WTC11 (cell line): ENCODE results near the gene TP53I3. TPM values are rescaled to one million over a fixed set of nuclear protein-coding genes. Genes with fewer than 3 reads are reported as not detected.

Experiments
- ATF1 ChIP-seq: sonication (generic); formaldehyde crosslinking; IDR thresholded peaks from 2 replicates; pipeline ENCODE4 v1.8.1; 2023; ENCODE audit warnings: mild to moderate bottlenecking, moderate library complexity, missing genetic modification reagents
- CREM ChIP-seq: sonication (generic); formaldehyde crosslinking; IDR thresholded peaks from 2 replicates; pipeline ENCODE4 v1.8.1; 2022; ENCODE audit warnings: mild to moderate bottlenecking, missing genetic modification reagents, moderate library complexity
- E2F4 ChIP-seq: sonication (generic); formaldehyde crosslinking; IDR thresholded peaks from 2 replicates; pipeline ENCODE4 v1.8.1; 2022; ENCODE audit warnings: low read depth, mild to moderate bottlenecking, moderate library complexity, missing genetic modification reagents, borderline replicate concordance
- FOXK1 ChIP-seq: sonication (generic); formaldehyde crosslinking; IDR thresholded peaks from 2 replicates; pipeline ENCODE4 v1.8.0; 2022; ENCODE audit warnings: mild to moderate bottlenecking, moderate library complexity, missing genetic modification reagents
- GABPB1 ChIP-seq: sonication (generic); formaldehyde crosslinking; IDR thresholded peaks from 2 replicates; pipeline ENCODE4 v1.8.1; 2023; ENCODE audit warnings: mild to moderate bottlenecking, missing genetic modification reagents
- HMGA2 ChIP-seq: fragments of 250-450 bp; sonication (Bioruptor Pico); IDR thresholded peaks from 2 replicates; pipeline ENCODE4 v1.4.0; 2021; ENCODE audit warnings: mild to moderate bottlenecking, moderate library complexity
- JUN ChIP-seq: sonication (generic); formaldehyde crosslinking; IDR thresholded peaks from 2 replicates; pipeline ENCODE4 v1.8.0; 2023; ENCODE audit warnings: mild to moderate bottlenecking, missing genetic modification reagents
- NFYB ChIP-seq: sonication (generic); formaldehyde crosslinking; conservative IDR thresholded peaks from 2 replicates; pipeline ENCODE4 v1.8.0; 2022; ENCODE audit warnings: low read depth, missing genetic modification reagents
- TEAD1 ChIP-seq: sonication (generic); formaldehyde crosslinking; IDR thresholded peaks from 2 replicates; pipeline ENCODE4 v1.8.0; 2022; ENCODE audit warnings: mild to moderate bottlenecking, missing genetic modification reagents
- ZNF138 ChIP-seq: sonication (generic); formaldehyde crosslinking; conservative IDR thresholded peaks from 2 replicates; pipeline ENCODE4 v1.8.1; 2022; ENCODE audit warnings: mild to moderate bottlenecking, moderate library complexity, missing genetic modification reagents
- ZNF416 ChIP-seq: fragments of 250-450 bp; sonication (Bioruptor Pico); IDR thresholded peaks from 2 replicates; pipeline ENCODE4 v1.9.0; 2021; ENCODE audit warnings: mild to moderate bottlenecking, inconsistent platforms
- ZNF423 ChIP-seq: fragments of 250-450 bp; sonication (Bioruptor Pico); IDR thresholded peaks from 2 replicates; pipeline ENCODE4 v2.1.2; 2022; ENCODE audit warnings: mild to moderate bottlenecking, moderate library complexity
- ZNF512 ChIP-seq: sonication (generic); formaldehyde crosslinking; IDR thresholded peaks from 2 replicates; pipeline ENCODE4 v1.8.1; 2022; ENCODE audit warnings: missing genetic modification reagents, borderline replicate concordance
- total RNA-seq: library from RNA; stranded (reverse); gene quantifications from 3 replicates; pipeline ENCODE4 v1.2.3, GENCODE V29; 2021
- TF ChIP-seq, protein P1 (sequence below): sonication (generic); formaldehyde crosslinking; IDR thresholded peaks from 2 replicates; pipeline ENCODE4 v1.8.0; 2022; ENCODE audit warnings: mild to moderate bottlenecking, missing genetic modification reagents
- TF ChIP-seq, protein P2 (sequence below): fragments of 250-450 bp; sonication (Bioruptor Pico); IDR thresholded peaks from 2 replicates; pipeline ENCODE4 v1.9.0; 2021; ENCODE audit warnings: mild to moderate bottlenecking
- TF ChIP-seq, protein P3 (sequence below): fragments of 250-450 bp; sonication (Bioruptor Pico); IDR thresholded peaks from 2 replicates; pipeline ENCODE4 v1.9.0; 2021; ENCODE audit warnings: mild to moderate bottlenecking, borderline replicate concordance
- TF ChIP-seq, protein P4 (sequence below): sonication (generic); formaldehyde crosslinking; IDR thresholded peaks from 2 replicates; pipeline ENCODE4 v1.8.1; 2023; ENCODE audit warnings: mild to moderate bottlenecking, moderate library complexity, missing genetic modification reagents
- TF ChIP-seq, protein P5 (sequence below): sonication (generic); formaldehyde crosslinking; conservative IDR thresholded peaks from 2 replicates; pipeline ENCODE4 v1.8.1; 2022; ENCODE audit warnings: mild to moderate bottlenecking, missing genetic modification reagents
- TF ChIP-seq, protein P6 (sequence below): sonication (generic); formaldehyde crosslinking; IDR thresholded peaks from 2 replicates; pipeline ENCODE4 v1.8.1; 2023; ENCODE audit warnings: mild to moderate bottlenecking, missing genetic modification reagents, borderline replicate concordance

Gene TP53I3
- total RNA-seq, 1 experiment from 2014 or later: 32.9 TPM

GRCh38 chr2:24123195-24123921, 38.7 kb upstream of the TP53I3 start, which contains the start of the genes FAM228B and PFN4 (continued):
- TF ChIP-seq, protein P1, sequence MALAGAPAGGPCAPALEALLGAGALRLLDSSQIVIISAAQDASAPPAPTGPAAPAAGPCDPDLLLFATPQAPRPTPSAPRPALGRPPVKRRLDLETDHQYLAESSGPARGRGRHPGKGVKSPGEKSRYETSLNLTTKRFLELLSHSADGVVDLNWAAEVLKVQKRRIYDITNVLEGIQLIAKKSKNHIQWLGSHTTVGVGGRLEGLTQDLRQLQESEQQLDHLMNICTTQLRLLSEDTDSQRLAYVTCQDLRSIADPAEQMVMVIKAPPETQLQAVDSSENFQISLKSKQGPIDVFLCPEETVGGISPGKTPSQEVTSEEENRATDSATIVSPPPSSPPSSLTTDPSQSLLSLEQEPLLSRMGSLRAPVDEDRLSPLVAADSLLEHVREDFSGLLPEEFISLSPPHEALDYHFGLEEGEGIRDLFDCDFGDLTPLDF (CRISPR knock-in tag): peak; percentile 49; the same call in 1 of the 2 replicates
- TF ChIP-seq, protein P2, sequence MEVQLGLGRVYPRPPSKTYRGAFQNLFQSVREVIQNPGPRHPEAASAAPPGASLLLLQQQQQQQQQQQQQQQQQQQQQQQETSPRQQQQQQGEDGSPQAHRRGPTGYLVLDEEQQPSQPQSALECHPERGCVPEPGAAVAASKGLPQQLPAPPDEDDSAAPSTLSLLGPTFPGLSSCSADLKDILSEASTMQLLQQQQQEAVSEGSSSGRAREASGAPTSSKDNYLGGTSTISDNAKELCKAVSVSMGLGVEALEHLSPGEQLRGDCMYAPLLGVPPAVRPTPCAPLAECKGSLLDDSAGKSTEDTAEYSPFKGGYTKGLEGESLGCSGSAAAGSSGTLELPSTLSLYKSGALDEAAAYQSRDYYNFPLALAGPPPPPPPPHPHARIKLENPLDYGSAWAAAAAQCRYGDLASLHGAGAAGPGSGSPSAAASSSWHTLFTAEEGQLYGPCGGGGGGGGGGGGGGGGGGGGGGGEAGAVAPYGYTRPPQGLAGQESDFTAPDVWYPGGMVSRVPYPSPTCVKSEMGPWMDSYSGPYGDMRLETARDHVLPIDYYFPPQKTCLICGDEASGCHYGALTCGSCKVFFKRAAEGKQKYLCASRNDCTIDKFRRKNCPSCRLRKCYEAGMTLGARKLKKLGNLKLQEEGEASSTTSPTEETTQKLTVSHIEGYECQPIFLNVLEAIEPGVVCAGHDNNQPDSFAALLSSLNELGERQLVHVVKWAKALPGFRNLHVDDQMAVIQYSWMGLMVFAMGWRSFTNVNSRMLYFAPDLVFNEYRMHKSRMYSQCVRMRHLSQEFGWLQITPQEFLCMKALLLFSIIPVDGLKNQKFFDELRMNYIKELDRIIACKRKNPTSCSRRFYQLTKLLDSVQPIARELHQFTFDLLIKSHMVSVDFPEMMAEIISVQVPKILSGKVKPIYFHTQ (CRISPR knock-in tag): no peak
- TF ChIP-seq, protein P3, sequence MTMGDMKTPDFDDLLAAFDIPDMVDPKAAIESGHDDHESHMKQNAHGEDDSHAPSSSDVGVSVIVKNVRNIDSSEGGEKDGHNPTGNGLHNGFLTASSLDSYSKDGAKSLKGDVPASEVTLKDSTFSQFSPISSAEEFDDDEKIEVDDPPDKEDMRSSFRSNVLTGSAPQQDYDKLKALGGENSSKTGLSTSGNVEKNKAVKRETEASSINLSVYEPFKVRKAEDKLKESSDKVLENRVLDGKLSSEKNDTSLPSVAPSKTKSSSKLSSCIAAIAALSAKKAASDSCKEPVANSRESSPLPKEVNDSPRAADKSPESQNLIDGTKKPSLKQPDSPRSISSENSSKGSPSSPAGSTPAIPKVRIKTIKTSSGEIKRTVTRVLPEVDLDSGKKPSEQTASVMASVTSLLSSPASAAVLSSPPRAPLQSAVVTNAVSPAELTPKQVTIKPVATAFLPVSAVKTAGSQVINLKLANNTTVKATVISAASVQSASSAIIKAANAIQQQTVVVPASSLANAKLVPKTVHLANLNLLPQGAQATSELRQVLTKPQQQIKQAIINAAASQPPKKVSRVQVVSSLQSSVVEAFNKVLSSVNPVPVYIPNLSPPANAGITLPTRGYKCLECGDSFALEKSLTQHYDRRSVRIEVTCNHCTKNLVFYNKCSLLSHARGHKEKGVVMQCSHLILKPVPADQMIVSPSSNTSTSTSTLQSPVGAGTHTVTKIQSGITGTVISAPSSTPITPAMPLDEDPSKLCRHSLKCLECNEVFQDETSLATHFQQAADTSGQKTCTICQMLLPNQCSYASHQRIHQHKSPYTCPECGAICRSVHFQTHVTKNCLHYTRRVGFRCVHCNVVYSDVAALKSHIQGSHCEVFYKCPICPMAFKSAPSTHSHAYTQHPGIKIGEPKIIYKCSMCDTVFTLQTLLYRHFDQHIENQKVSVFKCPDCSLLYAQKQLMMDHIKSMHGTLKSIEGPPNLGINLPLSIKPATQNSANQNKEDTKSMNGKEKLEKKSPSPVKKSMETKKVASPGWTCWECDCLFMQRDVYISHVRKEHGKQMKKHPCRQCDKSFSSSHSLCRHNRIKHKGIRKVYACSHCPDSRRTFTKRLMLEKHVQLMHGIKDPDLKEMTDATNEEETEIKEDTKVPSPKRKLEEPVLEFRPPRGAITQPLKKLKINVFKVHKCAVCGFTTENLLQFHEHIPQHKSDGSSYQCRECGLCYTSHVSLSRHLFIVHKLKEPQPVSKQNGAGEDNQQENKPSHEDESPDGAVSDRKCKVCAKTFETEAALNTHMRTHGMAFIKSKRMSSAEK (CRISPR knock-in tag): no peak
- 0 out of 2 replicates have a peak, but pooled peaks have one; percentile 20 for TF ChIP-seq FOXK1 (CRISPR knock-in tag)
- peak; percentile 72 for TF ChIP-seq NFYB (CRISPR knock-in tag)
- 0 out of 2 replicates have a peak, but pooled peaks have one; percentile 66 for TF ChIP-seq E2F4
- TF ChIP-seq CREM (CRISPR knock-in tag): 0 out of 2 replicates have a peak, but pooled peaks have one; percentile 40
- TF ChIP-seq, protein P4, sequence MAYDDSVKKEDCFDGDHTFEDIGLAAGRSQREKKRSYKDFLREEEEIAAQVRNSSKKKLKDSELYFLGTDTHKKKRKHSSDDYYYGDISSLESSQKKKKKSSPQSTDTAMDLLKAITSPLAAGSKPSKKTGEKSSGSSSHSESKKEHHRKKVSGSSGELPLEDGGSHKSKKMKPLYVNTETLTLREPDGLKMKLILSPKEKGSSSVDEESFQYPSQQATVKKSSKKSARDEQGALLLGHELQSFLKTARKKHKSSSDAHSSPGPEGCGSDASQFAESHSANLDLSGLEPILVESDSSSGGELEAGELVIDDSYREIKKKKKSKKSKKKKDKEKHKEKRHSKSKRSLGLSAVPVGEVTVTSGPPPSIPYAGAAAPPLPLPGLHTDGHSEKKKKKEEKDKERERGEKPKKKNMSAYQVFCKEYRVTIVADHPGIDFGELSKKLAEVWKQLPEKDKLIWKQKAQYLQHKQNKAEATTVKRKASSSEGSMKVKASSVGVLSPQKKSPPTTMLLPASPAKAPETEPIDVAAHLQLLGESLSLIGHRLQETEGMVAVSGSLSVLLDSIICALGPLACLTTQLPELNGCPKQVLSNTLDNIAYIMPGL: peak; percentile 97
- TF ChIP-seq TEAD1: no peak; the same call in 1 of the 2 replicates
- 0 out of 2 replicates have a peak, but pooled peaks have one; percentile 11 for TF ChIP-seq ATF1 (CRISPR knock-in tag)
- TF ChIP-seq GABPB1: peak; percentile 75
- no peak; the same call in 1 of the 2 replicates for TF ChIP-seq JUN (CRISPR knock-in tag)
- TF ChIP-seq, protein P5, sequence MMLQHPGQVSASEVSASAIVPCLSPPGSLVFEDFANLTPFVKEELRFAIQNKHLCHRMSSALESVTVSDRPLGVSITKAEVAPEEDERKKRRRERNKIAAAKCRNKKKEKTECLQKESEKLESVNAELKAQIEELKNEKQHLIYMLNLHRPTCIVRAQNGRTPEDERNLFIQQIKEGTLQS: no peak
- no peak for TF ChIP-seq ZNF416
- TF ChIP-seq ZNF138 (CRISPR knock-in tag): no peak
- no peak for TF ChIP-seq ZNF423 (CRISPR knock-in tag)
- no peak for TF ChIP-seq ZNF512 (CRISPR knock-in tag)
- TF ChIP-seq, protein P6, sequence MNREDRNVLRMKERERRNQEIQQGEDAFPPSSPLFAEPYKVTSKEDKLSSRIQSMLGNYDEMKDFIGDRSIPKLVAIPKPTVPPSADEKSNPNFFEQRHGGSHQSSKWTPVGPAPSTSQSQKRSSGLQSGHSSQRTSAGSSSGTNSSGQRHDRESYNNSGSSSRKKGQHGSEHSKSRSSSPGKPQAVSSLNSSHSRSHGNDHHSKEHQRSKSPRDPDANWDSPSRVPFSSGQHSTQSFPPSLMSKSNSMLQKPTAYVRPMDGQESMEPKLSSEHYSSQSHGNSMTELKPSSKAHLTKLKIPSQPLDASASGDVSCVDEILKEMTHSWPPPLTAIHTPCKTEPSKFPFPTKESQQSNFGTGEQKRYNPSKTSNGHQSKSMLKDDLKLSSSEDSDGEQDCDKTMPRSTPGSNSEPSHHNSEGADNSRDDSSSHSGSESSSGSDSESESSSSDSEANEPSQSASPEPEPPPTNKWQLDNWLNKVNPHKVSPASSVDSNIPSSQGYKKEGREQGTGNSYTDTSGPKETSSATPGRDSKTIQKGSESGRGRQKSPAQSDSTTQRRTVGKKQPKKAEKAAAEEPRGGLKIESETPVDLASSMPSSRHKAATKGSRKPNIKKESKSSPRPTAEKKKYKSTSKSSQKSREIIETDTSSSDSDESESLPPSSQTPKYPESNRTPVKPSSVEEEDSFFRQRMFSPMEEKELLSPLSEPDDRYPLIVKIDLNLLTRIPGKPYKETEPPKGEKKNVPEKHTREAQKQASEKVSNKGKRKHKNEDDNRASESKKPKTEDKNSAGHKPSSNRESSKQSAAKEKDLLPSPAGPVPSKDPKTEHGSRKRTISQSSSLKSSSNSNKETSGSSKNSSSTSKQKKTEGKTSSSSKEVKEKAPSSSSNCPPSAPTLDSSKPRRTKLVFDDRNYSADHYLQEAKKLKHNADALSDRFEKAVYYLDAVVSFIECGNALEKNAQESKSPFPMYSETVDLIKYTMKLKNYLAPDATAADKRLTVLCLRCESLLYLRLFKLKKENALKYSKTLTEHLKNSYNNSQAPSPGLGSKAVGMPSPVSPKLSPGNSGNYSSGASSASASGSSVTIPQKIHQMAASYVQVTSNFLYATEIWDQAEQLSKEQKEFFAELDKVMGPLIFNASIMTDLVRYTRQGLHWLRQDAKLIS (CRISPR knock-in tag): peak; percentile 89; the same call in 1 of the 2 replicates
- no peak for TF ChIP-seq HMGA2 (CRISPR knock-in tag)
